Measurements from ENCODE around the gene SIGLEC12.

- TF ChIP-seq PHF20 (CRISPR knock-in tag; IDR thresholded peaks at IDR 0.05) (no peak), HMGXB4 (CRISPR knock-in tag; IDR thresholded peaks at IDR 0.05; ENCODE audit: borderline replicate concordance in 1 of 2, low read depth in 1 of 2) (no peak), TAF1 (CRISPR knock-in tag; IDR thresholded peaks at IDR 0.05) (no peak), ESRRA (CRISPR knock-in tag; IDR thresholded peaks at IDR 0.05; ENCODE audit: low read depth) (no peak), ZNF274 (CRISPR knock-in tag; IDR thresholded peaks at IDR 0.05) (no peak), MAFK (conservative IDR thresholded peaks at IDR 0.05 in 1 of 2, IDR thresholded peaks at IDR 0.05 in 1 of 2; ENCODE audit: low read length in 2 of 2) (no peak), ATF7 (IDR thresholded peaks at IDR 0.05) (no peak), ATF7 (CRISPR knock-in tag; IDR thresholded peaks at IDR 0.05) (no peak), SIX1 (CRISPR knock-in tag; IDR thresholded peaks at IDR 0.05; ENCODE audit: borderline replicate concordance) (no peak), NCOA2 (CRISPR knock-in tag; IDR thresholded peaks at IDR 0.05) (no peak), HOXD1 (CRISPR knock-in tag; IDR thresholded peaks at IDR 0.05) (no peak), NR1H2 (CRISPR knock-in tag; IDR thresholded peaks at IDR 0.05; ENCODE audit: borderline replicate concordance, low read depth) (no peak), ZNF253 (CRISPR knock-in tag; IDR thresholded peaks at IDR 0.05; ENCODE audit: borderline replicate concordance) (no peak)
- TF ChIP-seq, protein P1, sequence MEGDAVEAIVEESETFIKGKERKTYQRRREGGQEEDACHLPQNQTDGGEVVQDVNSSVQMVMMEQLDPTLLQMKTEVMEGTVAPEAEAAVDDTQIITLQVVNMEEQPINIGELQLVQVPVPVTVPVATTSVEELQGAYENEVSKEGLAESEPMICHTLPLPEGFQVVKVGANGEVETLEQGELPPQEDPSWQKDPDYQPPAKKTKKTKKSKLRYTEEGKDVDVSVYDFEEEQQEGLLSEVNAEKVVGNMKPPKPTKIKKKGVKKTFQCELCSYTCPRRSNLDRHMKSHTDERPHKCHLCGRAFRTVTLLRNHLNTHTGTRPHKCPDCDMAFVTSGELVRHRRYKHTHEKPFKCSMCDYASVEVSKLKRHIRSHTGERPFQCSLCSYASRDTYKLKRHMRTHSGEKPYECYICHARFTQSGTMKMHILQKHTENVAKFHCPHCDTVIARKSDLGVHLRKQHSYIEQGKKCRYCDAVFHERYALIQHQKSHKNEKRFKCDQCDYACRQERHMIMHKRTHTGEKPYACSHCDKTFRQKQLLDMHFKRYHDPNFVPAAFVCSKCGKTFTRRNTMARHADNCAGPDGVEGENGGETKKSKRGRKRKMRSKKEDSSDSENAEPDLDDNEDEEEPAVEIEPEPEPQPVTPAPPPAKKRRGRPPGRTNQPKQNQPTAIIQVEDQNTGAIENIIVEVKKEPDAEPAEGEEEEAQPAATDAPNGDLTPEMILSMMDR (CRISPR knock-in tag; IDR thresholded peaks at IDR 0.05): no peak
Measured at GRCh38 chr19:51542699-51543098, 41.1 kb upstream of the SIGLEC12 start.

Measured in HepG2 (cell line).